Activated CD8-positive, alpha-beta memory T cell treated with anti-CD3 and anti-CD28 coated beads, Interleukin-2, amount 50 U/mL, for 48 hours (primary cell): ENCODE results near the gene PSMG1.
"Not testable (repeated sequence)": the region's sequence is repeated elsewhere in the genome, so short reads cannot be mapped to it uniquely, and the experiment has no call there.

ENCODE experiments used
- DNase-seq: peaks from one replicate; pipeline ENCODE4 v3.0.0-alpha.2; 2020

Gene PSMG1, protein sequence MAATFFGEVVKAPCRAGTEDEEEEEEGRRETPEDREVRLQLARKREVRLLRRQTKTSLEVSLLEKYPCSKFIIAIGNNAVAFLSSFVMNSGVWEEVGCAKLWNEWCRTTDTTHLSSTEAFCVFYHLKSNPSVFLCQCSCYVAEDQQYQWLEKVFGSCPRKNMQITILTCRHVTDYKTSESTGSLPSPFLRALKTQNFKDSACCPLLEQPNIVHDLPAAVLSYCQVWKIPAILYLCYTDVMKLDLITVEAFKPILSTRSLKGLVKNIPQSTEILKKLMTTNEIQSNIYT

DNA sequence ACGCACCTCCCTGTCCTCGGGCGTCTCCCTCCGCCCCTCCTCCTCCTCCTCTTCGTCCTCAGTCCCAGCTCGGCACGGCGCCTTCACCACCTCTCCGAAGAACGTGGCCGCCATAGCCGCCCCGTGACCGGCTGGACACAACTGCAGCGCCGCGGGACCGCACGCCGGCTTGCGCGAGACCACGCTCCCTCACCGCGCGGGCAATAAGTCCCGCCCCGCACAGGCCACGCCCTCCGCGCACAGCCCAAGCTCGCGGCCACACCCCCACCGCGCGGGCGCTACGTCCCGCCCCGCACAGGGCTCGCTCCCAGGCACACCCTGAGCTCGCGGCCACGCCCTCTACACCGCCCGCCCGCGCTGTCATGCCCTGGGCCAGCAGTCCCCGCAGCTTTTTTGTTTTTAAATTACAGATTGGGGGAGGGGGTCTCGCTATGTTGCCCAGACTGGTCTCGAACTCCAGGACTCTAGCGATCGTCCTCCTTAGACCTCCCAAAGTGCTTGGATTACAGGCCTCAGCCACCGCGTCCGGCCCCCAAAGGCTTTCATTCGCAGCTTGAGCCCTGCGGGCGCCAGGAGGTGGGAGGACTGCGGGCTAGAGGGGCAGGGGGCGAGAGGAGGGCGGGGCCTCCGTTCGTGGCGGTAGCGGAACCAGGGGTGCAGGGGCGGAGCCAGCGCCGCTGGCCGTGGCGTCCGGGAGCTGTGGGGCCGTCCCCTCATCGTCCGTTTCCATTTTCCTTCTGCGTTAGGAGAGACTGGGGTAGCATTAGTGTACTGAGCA is at the start of gene PSMG1:
Gene PSMG1 (minus strand): TSS at position 180 of the 778 bp plus-strand sequence. CDS start 66 bp downstream, at position 114.
- peak; percentile 98 for DNase-seq

GRCh38 chr21:39232861-39233291 is 49.6 kb upstream of the PSMG1 start:
- DNase-seq = no peak

DNA sequence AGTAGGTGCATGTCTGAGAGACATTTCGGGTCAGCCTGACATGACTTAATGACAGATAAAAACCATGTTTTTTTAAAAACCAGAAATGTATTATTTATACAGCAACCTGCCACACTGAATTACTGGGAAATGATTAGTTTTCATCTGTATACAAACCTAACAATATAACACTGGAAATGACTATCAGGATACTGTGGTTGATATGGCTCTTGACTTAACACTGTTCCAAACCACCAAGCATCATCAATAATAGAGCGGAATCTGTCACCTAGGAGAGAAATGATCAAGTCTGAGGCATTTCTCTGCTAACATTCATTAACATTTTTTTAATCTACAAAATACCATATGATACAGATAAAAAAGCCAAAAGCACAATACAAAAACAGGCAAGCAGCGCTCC is 41.7 kb upstream of the PSMG1 start:
- no peak for DNase-seq

DNA sequence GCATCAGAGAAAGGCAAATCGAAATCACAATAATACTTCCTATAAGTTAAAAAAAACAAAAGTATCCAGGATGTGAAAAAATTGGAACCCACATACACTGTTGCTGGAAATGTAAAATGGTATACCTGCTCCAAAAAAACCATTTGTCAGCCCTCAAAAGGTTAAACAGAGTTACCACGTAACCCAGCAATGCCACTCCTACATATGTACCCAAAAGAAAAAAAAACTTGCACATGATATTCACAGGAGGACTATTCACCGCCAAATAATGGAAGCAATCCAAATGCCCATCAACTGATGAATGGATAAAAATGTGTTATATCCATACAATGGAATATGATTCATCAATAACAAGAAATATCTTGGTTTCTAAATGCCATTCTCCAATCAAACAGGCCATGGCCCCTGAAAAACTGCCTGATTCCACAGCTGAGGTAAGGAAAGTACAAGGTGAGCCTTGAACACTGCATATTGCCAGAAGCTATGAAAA is 38.8 kb upstream of the PSMG1 start:
- no peak for DNase-seq

GRCh38 chr21:39221282-39221996 is 38.2 kb upstream of the PSMG1 start:
- DNase-seq = no peak

GRCh38 chr21:39220875-39221274 is 37.6 kb upstream of the PSMG1 start:
- not testable (repeated sequence) for DNase-seq

- no peak for DNase-seq
Measured at GRCh38 chr21:39220150-39220549, 36.9 kb upstream of the PSMG1 start.

GRCh38 chr21:39218082-39218409 is 34.8 kb upstream of the PSMG1 start:
- no peak for DNase-seq

DNA sequence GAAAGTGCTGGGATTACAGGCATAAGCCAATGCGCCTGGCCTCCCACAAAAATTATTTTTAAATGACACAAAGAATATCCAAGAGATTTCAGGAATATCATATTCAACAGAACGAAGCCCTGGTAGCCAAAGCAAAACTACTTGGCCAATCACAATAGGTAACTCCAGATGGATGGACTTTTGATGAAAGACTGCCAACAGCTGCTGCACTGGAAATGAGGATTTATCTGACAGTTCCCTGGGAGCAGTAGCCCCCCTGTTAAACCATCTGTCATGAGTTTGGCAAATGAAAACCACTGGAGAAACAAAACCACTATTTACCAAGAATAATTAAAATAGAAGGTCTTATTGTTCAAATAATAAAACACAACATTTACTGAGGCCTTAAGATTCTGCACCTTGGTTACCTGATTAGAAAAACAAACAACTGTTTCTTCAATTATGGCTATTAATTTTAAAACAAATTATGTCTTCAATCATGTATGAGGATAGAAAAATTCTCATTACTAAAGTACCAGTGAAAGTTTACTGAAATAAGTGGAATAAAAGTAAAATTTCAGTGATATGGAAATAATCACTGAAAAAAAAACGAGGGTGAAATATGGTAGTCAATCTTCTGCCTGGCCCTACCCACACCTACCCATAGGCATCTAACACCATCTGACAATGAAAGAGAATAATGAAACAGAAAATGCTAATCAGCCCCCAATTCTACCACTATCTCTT is 34.3 kb upstream of the PSMG1 start:
- DNase-seq = no peak

DNA sequence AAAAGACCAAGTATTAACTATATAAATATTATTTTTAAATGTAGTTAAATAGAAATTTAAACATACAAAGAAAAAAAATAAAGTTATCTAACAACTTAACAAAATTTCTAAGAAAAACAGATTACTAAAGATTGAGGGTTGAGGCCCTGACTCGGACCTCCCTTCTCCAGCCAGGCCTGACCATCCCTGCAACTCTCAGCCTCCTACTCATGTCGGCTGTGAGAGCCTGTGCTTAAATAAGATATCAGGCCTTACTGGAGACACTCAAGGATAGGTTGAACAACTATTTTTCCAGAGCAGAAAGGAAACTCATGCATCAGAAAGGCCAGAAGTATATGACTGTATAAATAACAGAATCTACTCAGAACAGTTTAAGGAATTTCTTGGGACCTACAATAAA is 33.0 kb upstream of the PSMG1 start:
- no peak for DNase-seq

- DNase-seq = no peak
Measured at GRCh38 chr21:39215078-39215477, 31.8 kb upstream of the PSMG1 start.

- DNase-seq = no peak
Measured at GRCh38 chr21:39209334-39209688, 26.1 kb upstream of the PSMG1 start.

- DNase-seq = no peak
Measured at GRCh38 chr21:39208624-39209333, 25.5 kb upstream of the PSMG1 start.

GRCh38 chr21:39204134-39204533 is 20.9 kb upstream of the PSMG1 start:
- no peak for DNase-seq

GRCh38 chr21:39198800-39199199 is 15.5 kb upstream of the PSMG1 start:
- DNase-seq = no peak

- no peak for DNase-seq
Measured at GRCh38 chr21:39197448-39198233, 14.4 kb upstream of the PSMG1 start.

DNA sequence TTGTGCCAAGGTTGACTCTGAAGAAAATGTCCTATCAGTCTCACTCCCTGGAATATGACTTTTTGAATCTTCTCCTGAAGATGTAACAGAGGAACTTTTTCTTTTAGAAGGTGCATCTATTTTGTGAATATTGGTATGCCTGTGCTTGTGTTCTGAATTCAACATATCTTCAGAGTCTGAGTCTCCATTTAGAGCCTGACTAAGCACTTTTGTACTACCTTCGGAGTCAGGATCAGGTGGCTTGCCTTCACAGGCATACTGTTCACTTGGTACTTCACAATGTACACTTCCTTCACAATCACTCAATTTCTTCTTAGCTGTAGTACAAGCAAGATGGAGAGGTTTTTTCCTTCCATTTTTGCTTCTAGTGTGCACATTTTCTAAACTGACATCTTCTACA is 13.6 kb upstream of the PSMG1 start:
- DNase-seq = no peak

- no peak for DNase-seq
Measured at GRCh38 chr21:39196310-39196709, 13.1 kb upstream of the PSMG1 start.

- DNase-seq = no peak
Measured at GRCh38 chr21:39193380-39193779, 10.1 kb upstream of the PSMG1 start.

DNA sequence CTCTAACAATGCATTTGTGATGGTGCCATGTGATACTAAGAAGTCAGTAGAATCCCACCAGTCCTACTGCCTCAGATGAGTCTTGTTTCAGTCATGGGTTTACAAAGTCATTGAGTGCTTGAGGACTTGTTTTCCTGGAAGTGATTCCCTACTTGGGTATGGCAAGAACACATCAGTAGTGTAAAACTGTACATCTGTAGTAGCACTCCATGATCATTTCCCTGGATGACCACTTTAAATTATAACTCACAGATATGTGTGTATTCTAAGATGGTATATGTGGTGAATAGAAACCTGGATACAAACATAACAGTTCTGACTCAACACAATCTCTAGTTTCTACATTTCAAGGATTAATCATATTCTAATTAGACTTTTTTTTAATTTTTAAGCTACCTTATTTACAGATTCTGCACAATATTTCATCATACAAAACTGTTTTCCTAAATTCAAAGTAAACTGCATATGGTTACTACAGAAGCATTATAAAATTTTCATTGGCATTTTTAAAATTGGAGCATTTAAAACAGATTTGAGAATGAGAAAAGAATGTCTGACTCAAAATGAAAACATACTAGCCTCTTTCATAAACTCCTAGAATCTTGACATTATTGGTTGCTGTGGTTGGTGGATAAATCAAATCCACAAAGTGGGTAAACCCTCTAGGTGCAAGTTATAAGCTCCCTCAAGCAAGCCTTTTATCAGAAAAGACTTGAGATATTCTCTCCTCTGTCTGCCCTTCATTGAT is 6.8 kb upstream of the PSMG1 start:
- no peak for DNase-seq
